ENCODE data around the gene CATSPERD.
"Not testable (repeated sequence)": the region's sequence is repeated elsewhere in the genome, so short reads cannot be mapped to it uniquely, and the experiment has no call there.

Gene CATSPERD

GRCh38 chr19:5686647-5687359, 33.6 kb upstream of the CATSPERD start:
- Histone ChIP-seq H3K27me3 (ENCODE audit: insufficient read depth, low read length) (no peaks in the 10 kb centered on the region), H3K9me3 (ENCODE audit: insufficient read depth, low read depth, low read length) (no peaks in the 10 kb centered on the region), H3K9ac (ENCODE audit: low read depth, low read length) (peak overlapping the region; percentile 60), H3K4me3 (ENCODE audit: low read length) (peak overlapping the region; percentile 75), H3K4me1 (ENCODE audit: insufficient read depth, low read length) (no peaks in the 10 kb centered on the region), H3K27ac (ENCODE audit: low read depth, low read length) (peak overlapping the region; percentile 69; the same call in 1 of the 2 replicates), H3K36me3 (ENCODE audit: insufficient read depth, low read length) (peaks cover 9% of the 10 kb centered on the region)
- under 1% methylated on average over 59 of the region's 59 CpGs for WGBS

- WGBS: 71% methylated on average over 76 of the region's 76 CpGs
- Histone ChIP-seq H3K36me3 (ENCODE audit: insufficient read depth, low read length) (peaks cover 16% of the 10 kb centered on the region), H3K9ac (ENCODE audit: low read depth, low read length) (0 out of 2 replicates have a peak overlapping the region, but pooled peaks have one; percentile 19), H3K4me1 (ENCODE audit: insufficient read depth, low read length) (no peaks in the 10 kb centered on the region), H3K9me3 (ENCODE audit: insufficient read depth, low read depth, low read length) (no peaks in the 10 kb centered on the region), H3K27ac (ENCODE audit: low read depth, low read length) (no peak overlapping the region), H3K4me3 (ENCODE audit: low read length) (peak overlapping the region; percentile 40; the same call in 1 of the 2 replicates), H3K27me3 (ENCODE audit: insufficient read depth, low read length) (no peaks in the 10 kb centered on the region)
Measured at GRCh38 chr19:5687360-5688198, 32.9 kb upstream of the CATSPERD start.

GRCh38 chr19:5688262-5688881, 32.1 kb upstream of the CATSPERD start:
- H3K4me1 ChIP-seq (ENCODE audit: insufficient read depth, low read length); H3K27me3 ChIP-seq (ENCODE audit: insufficient read depth, low read length); H3K4me3 ChIP-seq (ENCODE audit: low read length); H3K9ac ChIP-seq (ENCODE audit: low read depth, low read length); H3K27ac ChIP-seq (ENCODE audit: low read depth, low read length); H3K9me3 ChIP-seq (ENCODE audit: insufficient read depth, low read depth, low read length): not testable (repeated sequence)
- 97% methylated on average over 12 of the region's 13 CpGs for WGBS
- H3K36me3 ChIP-seq (ENCODE audit: insufficient read depth, low read length): peaks cover 24% of the 10 kb centered on the region

GRCh38 chr19:5690125-5690954, 30.1 kb upstream of the CATSPERD start, which contains the start of gene RPL36:
TSS of gene RPL36 (plus strand) at chr19:5690295. CDS start at chr19:5690508, 213 bp downstream.
- H3K27ac ChIP-seq (ENCODE audit: low read depth, low read length): peak within 1 kb of the TSS; percentile 92
- WGBS: under 1% methylated on average over 73 of the region's 73 CpGs
- no peaks in the 10 kb centered on the region for H3K9me3 ChIP-seq (ENCODE audit: insufficient read depth, low read depth, low read length)
- no peaks in the 10 kb centered on the region for H3K4me1 ChIP-seq (ENCODE audit: insufficient read depth, low read length)
- peak within 1 kb of the TSS; percentile 98 for H3K4me3 ChIP-seq (ENCODE audit: low read length)
- peaks cover 44% of the 10 kb centered on the region for H3K36me3 ChIP-seq (ENCODE audit: insufficient read depth, low read length)
- peak within 1 kb of the TSS; percentile 100 for H3K9ac ChIP-seq (ENCODE audit: low read depth, low read length)
- no peaks in the 10 kb centered on the region for H3K27me3 ChIP-seq (ENCODE audit: insufficient read depth, low read length)

- H3K36me3 ChIP-seq (ENCODE audit: insufficient read depth, low read length): peaks cover 52% of the 10 kb centered on the region
Measured at GRCh38 chr19:5690955-5691821, 29.2 kb upstream of the CATSPERD start.

GRCh38 chr19:5691822-5692722, 28.4 kb upstream of the CATSPERD start:
- 89% methylated on average over 42 of the region's 42 CpGs for WGBS
- peak overlapping the region; percentile 40; the same call in 1 of the 2 replicates for H3K9ac ChIP-seq (ENCODE audit: low read depth, low read length)
- no peaks in the 10 kb centered on the region for H3K4me1 ChIP-seq (ENCODE audit: insufficient read depth, low read length)
- peaks cover 61% of the 10 kb centered on the region for H3K36me3 ChIP-seq (ENCODE audit: insufficient read depth, low read length)
- no peaks in the 10 kb centered on the region for H3K27me3 ChIP-seq (ENCODE audit: insufficient read depth, low read length)
- H3K27ac ChIP-seq (ENCODE audit: low read depth, low read length): peak overlapping the region; percentile 92; the same call in 1 of the 2 replicates
- peak overlapping the region; percentile 98 for H3K4me3 ChIP-seq (ENCODE audit: low read length)
- no peaks in the 10 kb centered on the region for H3K9me3 ChIP-seq (ENCODE audit: insufficient read depth, low read depth, low read length)

More at GRCh38 chr19:5690955-5691821, 29.2 kb upstream of the CATSPERD start:
- peak overlapping the region; percentile 100 for H3K9ac ChIP-seq (ENCODE audit: low read depth, low read length)
- no peaks in the 10 kb centered on the region for H3K9me3 ChIP-seq (ENCODE audit: insufficient read depth, low read depth, low read length)
- 13% methylated on average over 54 of the region's 54 CpGs for WGBS
- H3K4me1 ChIP-seq (ENCODE audit: insufficient read depth, low read length): no peaks in the 10 kb centered on the region
- no peaks in the 10 kb centered on the region for H3K27me3 ChIP-seq (ENCODE audit: insufficient read depth, low read length)
- H3K4me3 ChIP-seq (ENCODE audit: low read length): peak overlapping the region; percentile 98
- H3K27ac ChIP-seq (ENCODE audit: low read depth, low read length): peak overlapping the region; percentile 92

GRCh38 chr19:5692723-5693194, 27.7 kb upstream of the CATSPERD start:
- Histone ChIP-seq H3K4me1 (ENCODE audit: insufficient read depth, low read length) (no peaks in the 10 kb centered on the region), H3K9ac (ENCODE audit: low read depth, low read length) (no peak overlapping the region), H3K9me3 (ENCODE audit: insufficient read depth, low read depth, low read length) (no peaks in the 10 kb centered on the region), H3K27me3 (ENCODE audit: insufficient read depth, low read length) (no peaks in the 10 kb centered on the region), H3K36me3 (ENCODE audit: insufficient read depth, low read length) (peaks cover 63% of the 10 kb centered on the region), H3K27ac (ENCODE audit: low read depth, low read length) (peak overlapping the region; percentile 46; the same call in 1 of the 2 replicates), H3K4me3 (ENCODE audit: low read length) (no peak overlapping the region)
- WGBS: 95% methylated on average over 7 of the region's 7 CpGs

- no peaks in the 10 kb centered on the region for H3K27me3 ChIP-seq (ENCODE audit: insufficient read depth, low read length)
- no peak overlapping the region for H3K9ac ChIP-seq (ENCODE audit: low read depth, low read length)
- H3K27ac ChIP-seq (ENCODE audit: low read depth, low read length): peak overlapping the region; percentile 46; the same call in 1 of the 2 replicates
- H3K4me1 ChIP-seq (ENCODE audit: insufficient read depth, low read length): no peaks in the 10 kb centered on the region
- peaks cover 68% of the 10 kb centered on the region for H3K36me3 ChIP-seq (ENCODE audit: insufficient read depth, low read length)
- H3K4me3 ChIP-seq (ENCODE audit: low read length): no peak overlapping the region
- WGBS: 94% methylated on average over 39 of the region's 39 CpGs
- H3K9me3 ChIP-seq (ENCODE audit: insufficient read depth, low read depth, low read length): no peaks in the 10 kb centered on the region
Measured at GRCh38 chr19:5693195-5694166, 27.0 kb upstream of the CATSPERD start.

Measured in HUES64 (cell line).